ENCODE data around the gene CRTAP. TPM values are rescaled to one million over a fixed set of nuclear protein-coding genes. Genes with fewer than 3 reads are reported as not detected.
"Not testable (repeated sequence)": the region's sequence is repeated elsewhere in the genome, so short reads cannot be mapped to it uniquely, and the experiment has no call there.

Gene CRTAP
- total and polyA plus RNA-seq, 5 donors = 51.8 to 180 (median 148) TPM

- intact Hi-C loops (cut with DNase I) = loop anchor here in 1 of 4 donors (10.0 kb wide), 1 partner anchor 135 kb away; no protein-coding TSS in a partner anchor
- WGBS = 90% methylated on average over 6 of the region's 6 CpGs
- H3K4me3 ChIP-seq (ENCODE audit: low read length); H3K27ac ChIP-seq (ENCODE audit: low read length); ATAC-seq; H3K27me3 ChIP-seq (ENCODE audit: control insufficient read depth, insufficient read depth); DNase-seq; H3K9me3 ChIP-seq (ENCODE audit: control insufficient read depth, low read length); H3K4me1 ChIP-seq (ENCODE audit: control insufficient read depth, insufficient read depth, low read length): not testable (repeated sequence)
Measured at GRCh38 chr3:33079813-33080212, 34.0 kb upstream of the CRTAP start.

- intact Hi-C loops (cut with DNase I) = no loop called here
- no peaks in the 10 kb centered on the region for H3K9me3 ChIP-seq (ENCODE audit: control insufficient read depth, low read length)
- no peak overlapping the region for H3K4me3 ChIP-seq (ENCODE audit: low read length)
- H3K27ac ChIP-seq (ENCODE audit: low read length) = no peak overlapping the region
- no peak for DNase-seq
- no peaks in the 10 kb centered on the region for H3K27me3 ChIP-seq (ENCODE audit: control insufficient read depth, insufficient read depth)
- ATAC-seq = no peak
- no peaks in the 10 kb centered on the region for H3K4me1 ChIP-seq (ENCODE audit: control insufficient read depth, insufficient read depth, low read length)
Measured at GRCh38 chr3:33081812-33082211, 32.0 kb upstream of the CRTAP start.

- H3K27ac ChIP-seq (ENCODE audit: low read length) = no peak overlapping the region
- intact Hi-C loops (cut with DNase I) = no loop called here
- H3K27me3 ChIP-seq (ENCODE audit: control insufficient read depth, insufficient read depth) = no peaks in the 10 kb centered on the region
- no peak for ATAC-seq
- no peaks in the 10 kb centered on the region for H3K9me3 ChIP-seq (ENCODE audit: control insufficient read depth, low read length)
- WGBS = 62% methylated on average over 2 of the region's 2 CpGs
- no peak for DNase-seq
- H3K4me3 ChIP-seq (ENCODE audit: low read length) = no peak overlapping the region
- H3K4me1 ChIP-seq (ENCODE audit: control insufficient read depth, insufficient read depth, low read length) = no peaks in the 10 kb centered on the region
Measured at GRCh38 chr3:33083958-33084357, 29.9 kb upstream of the CRTAP start.

- intact Hi-C loops (cut with DNase I) = no loop called here
- Histone ChIP-seq H3K4me3 (ENCODE audit: low read length) (no peak overlapping the region), H3K27me3 (ENCODE audit: control insufficient read depth, insufficient read depth) (no peaks in the 10 kb centered on the region), H3K4me1 (ENCODE audit: control insufficient read depth, insufficient read depth, low read length) (no peaks in the 10 kb centered on the region), H3K27ac (ENCODE audit: low read length) (no peak overlapping the region), H3K9me3 (ENCODE audit: control insufficient read depth, low read length) (no peaks in the 10 kb centered on the region)
- ATAC-seq (no peak), DNase-seq (no peak)
Measured at GRCh38 chr3:33088691-33089090, 25.1 kb upstream of the CRTAP start.

GRCh38 chr3:33089515-33089914 lies 24.3 kb upstream of the CRTAP start:
- Histone ChIP-seq H3K4me3 (ENCODE audit: low read length) (no peak overlapping the region), H3K27me3 (ENCODE audit: control insufficient read depth, insufficient read depth) (no peaks in the 10 kb centered on the region), H3K27ac (ENCODE audit: low read length) (no peak overlapping the region), H3K4me1 (ENCODE audit: control insufficient read depth, insufficient read depth, low read length) (no peaks in the 10 kb centered on the region), H3K9me3 (ENCODE audit: control insufficient read depth, low read length) (no peaks in the 10 kb centered on the region)
- WGBS = 74% methylated on average over 3 of the region's 3 CpGs
- DNase-seq (no peak), ATAC-seq (no peak)
- intact Hi-C loops (cut with DNase I) = no loop called here

GRCh38 chr3:33091746-33092145 lies 22.1 kb upstream of the CRTAP start:
- no peak overlapping the region for H3K27ac ChIP-seq (ENCODE audit: low read length)
- peaks cover 2% of the 10 kb centered on the region for H3K4me1 ChIP-seq (ENCODE audit: control insufficient read depth, insufficient read depth, low read length)
- intact Hi-C loops (cut with DNase I) = no loop called here
- no peak overlapping the region for H3K4me3 ChIP-seq (ENCODE audit: low read length)
- DNase-seq (no peak), ATAC-seq (no peak)
- H3K27me3 ChIP-seq (ENCODE audit: control insufficient read depth, insufficient read depth) = no peaks in the 10 kb centered on the region
- no peaks in the 10 kb centered on the region for H3K9me3 ChIP-seq (ENCODE audit: control insufficient read depth, low read length)
- WGBS = 75% methylated on average over 6 of the region's 6 CpGs

GRCh38 chr3:33092496-33093254 lies 21.1 kb upstream of the CRTAP start:
- 81% methylated on average over 9 of the region's 9 CpGs for whole genome bisulfite sequencing
- H3K27ac ChIP-seq (ENCODE audit: low read length) = no peak overlapping the region
- ATAC-seq = no peak
- no peaks in the 10 kb centered on the region for H3K27me3 ChIP-seq (ENCODE audit: control insufficient read depth, insufficient read depth)
- H3K4me3 ChIP-seq (ENCODE audit: low read length) = no peak overlapping the region
- H3K4me1 ChIP-seq (ENCODE audit: control insufficient read depth, insufficient read depth, low read length) = peaks cover 2% of the 10 kb centered on the region
- no peak for DNase-seq
- H3K9me3 ChIP-seq (ENCODE audit: control insufficient read depth, low read length) = no peaks in the 10 kb centered on the region
- intact Hi-C loops (cut with DNase I) = no loop called here

GRCh38 chr3:33093847-33094246 lies 20.0 kb upstream of the CRTAP start:
- H3K27ac ChIP-seq (ENCODE audit: low read length) = no peak overlapping the region
- ATAC-seq = no peak
- H3K9me3 ChIP-seq (ENCODE audit: control insufficient read depth, low read length) = no peaks in the 10 kb centered on the region
- 95% methylated on average over 11 of the region's 11 CpGs for WGBS
- H3K4me1 ChIP-seq (ENCODE audit: control insufficient read depth, insufficient read depth, low read length) = peaks cover 2% of the 10 kb centered on the region
- no peak for DNase-seq
- intact Hi-C loops (cut with DNase I) = no loop called here
- H3K4me3 ChIP-seq (ENCODE audit: low read length) = no peak overlapping the region
- H3K27me3 ChIP-seq (ENCODE audit: control insufficient read depth, insufficient read depth) = no peaks in the 10 kb centered on the region

GRCh38 chr3:33095436-33095835 lies 18.4 kb upstream of the CRTAP start:
- DNase-seq (no peak), ATAC-seq (no peak)
- peak overlapping the region; percentile 88 for H3K4me3 ChIP-seq (ENCODE audit: low read length)
- peaks cover 2% of the 10 kb centered on the region for H3K4me1 ChIP-seq (ENCODE audit: control insufficient read depth, insufficient read depth, low read length)
- no peaks in the 10 kb centered on the region for H3K9me3 ChIP-seq (ENCODE audit: control insufficient read depth, low read length)
- no peak overlapping the region for H3K27ac ChIP-seq (ENCODE audit: low read length)
- WGBS = 91% methylated on average over 2 of the region's 2 CpGs
- H3K27me3 ChIP-seq (ENCODE audit: control insufficient read depth, insufficient read depth) = no peaks in the 10 kb centered on the region
- intact Hi-C loops (cut with DNase I) = no loop called here

- H3K4me3 ChIP-seq (ENCODE audit: low read length) = peak overlapping the region; percentile 88
- DNase-seq (peak; percentile 60 to 83 (median 60)), ATAC-seq (peak; percentile 67 to 78)
- no peaks in the 10 kb centered on the region for H3K27me3 ChIP-seq (ENCODE audit: control insufficient read depth, insufficient read depth)
- peak overlapping the region; percentile 86 for H3K27ac ChIP-seq (ENCODE audit: low read length)
- intact Hi-C loops (cut with DNase I) = no loop called here
- under 1% methylated on average over 50 of the region's 51 CpGs for WGBS
- H3K4me1 ChIP-seq (ENCODE audit: control insufficient read depth, insufficient read depth, low read length) = peaks cover 2% of the 10 kb centered on the region
- no peaks in the 10 kb centered on the region for H3K9me3 ChIP-seq (ENCODE audit: control insufficient read depth, low read length)
Measured at GRCh38 chr3:33096093-33096868, 17.5 kb upstream of the CRTAP start.

GRCh38 chr3:33099109-33099645 lies 14.6 kb upstream of the CRTAP start:
- Histone ChIP-seq H3K27me3 (ENCODE audit: control insufficient read depth, insufficient read depth) (no peaks in the 10 kb centered on the region), H3K4me3 (ENCODE audit: low read length) (no peak overlapping the region), H3K27ac (ENCODE audit: low read length) (no peak overlapping the region), H3K4me1 (ENCODE audit: control insufficient read depth, insufficient read depth, low read length) (peaks cover 2% of the 10 kb centered on the region), H3K9me3 (ENCODE audit: control insufficient read depth, low read length) (no peaks in the 10 kb centered on the region)
- intact Hi-C loops (cut with DNase I) = no loop called here
- WGBS = 84% methylated on average over 3 of the region's 3 CpGs
- no peak for ATAC-seq
- DNase-seq = no peak
